Panc1 (cell line): ENCODE measurements around the gene EIF4G3. TPM values are rescaled to one million over a fixed set of nuclear protein-coding genes. Genes with fewer than 3 reads are reported as not detected.
A peak's percentile ranks its signal among the peaks of the same experiment; 100 is the strongest.

Source experiments
- ATAC-seq: fragments of 200-7000 bp; cut with Tn5 transposase; 2 replicates; pipeline ENCODE4 v1.9.1; 2020; ENCODE audit warnings: mild to moderate bottlenecking, moderate library complexity
- BruUV-seq: library from RNA; stranded (reverse); fragments of 400-500 nt; replicated peaks from 2 replicates; lab custom pipeline; 2021; lab: Mats Ljungman, UMichigan
- CTCF ChIA-PET: fragments of 300-600 bp; sonication (Branson Sonifier 250); formaldehyde crosslinking; loops from one replicate; lab custom pipeline; 2022; ENCODE audit warnings: antibody characterized with exemption; lab: Charles Lee
- POLR2A ChIA-PET: fragments of 300-600 bp; sonication (Branson Sonifier 250); formaldehyde crosslinking; loops from one replicate; lab custom pipeline; 2022; ENCODE audit warnings: antibody characterized with exemption; lab: Charles Lee
- DNase-seq: peaks from one replicate; pipeline ENCODE4 v3.0.0-alpha.2; 2010; ENCODE audit warnings: low read depth, low spot score
- H3K27ac ChIP-seq: 2 replicates; pipeline ENCODE4 v1.5.1; 2011; ENCODE audit warnings: mild to moderate bottlenecking, low read length, inconsistent platforms
- H3K27me3 ChIP-seq: fragments of 200-500 bp; sonication (Bioruptor generic); 2 replicates; pipeline ENCODE4 v1.6.0; 2014; ENCODE audit warnings: low read length, inconsistent platforms; ENCODE audit not compliant: control insufficient read depth, insufficient read depth
- H3K36me3 ChIP-seq: fragments of 200-500 bp; sonication (Bioruptor generic); 2 replicates; pipeline ENCODE4 v1.5.1; 2014; ENCODE audit warnings: inconsistent platforms, mild to moderate bottlenecking, low read length, moderate library complexity; ENCODE audit not compliant: control insufficient read depth, insufficient read depth
- H3K4me1 ChIP-seq: 2 replicates; pipeline ENCODE4 v1.5.1; 2011; ENCODE audit warnings: inconsistent platforms, mild to moderate bottlenecking, low read length, moderate library complexity; ENCODE audit not compliant: control insufficient read depth, insufficient read depth
- H3K4me3 ChIP-seq, 2 experiments: 2 replicates each; pipeline ENCODE4 v1.5.1; 2011 to 2012; ENCODE audit warnings: low read depth in 2 of 2, low read length in 2 of 2, mild to moderate bottlenecking in 2 of 2, inconsistent platforms in 1 of 2, moderate library complexity in 1 of 2
- H3K9me3 ChIP-seq: fragments of 200-500 bp; sonication (Bioruptor generic); 2 replicates; pipeline ENCODE4 v1.5.1; 2014; ENCODE audit warnings: low read depth, mild to moderate bottlenecking, inconsistent platforms, low read length, moderate library complexity; ENCODE audit not compliant: control insufficient read depth, insufficient read depth
- POLR2AphosphoS5 ChIP-seq: IDR thresholded peaks from 2 replicates; pipeline ENCODE4 v1.6.1; 2012; ENCODE audit warnings: mild to moderate bottlenecking, low read depth, low read length, moderate library complexity
- SIN3A ChIP-seq: IDR thresholded peaks from 2 replicates; pipeline ENCODE4 v1.6.1; 2012; ENCODE audit warnings: low read depth, mild to moderate bottlenecking, low read length, moderate library complexity, borderline replicate concordance; ENCODE audit not compliant: insufficient read depth
- TCF7L2 ChIP-seq: IDR thresholded peaks from 2 replicates; pipeline ENCODE4 v1.6.1; 2011; ENCODE audit warnings: mild to moderate bottlenecking, low read depth, low read length, inconsistent platforms
- in situ Hi-C: cut with HindIII; loops from 2 replicates; pipeline ENCODE4 v1.10.0; 2016; ENCODE audit warnings: low sequenced_read_pairs, low pct_unique_long_range_greater_than_20kb
- intact Hi-C: fragments of 100-400 bp; cut with micrococcal nuclease; formaldehyde crosslinking; loops from one replicate; pipeline ENCODE4 v1.10.0; 2022; ENCODE audit not compliant: unreplicated experiment
- total RNA-seq: library from RNA; stranded (reverse); gene quantifications from one replicate; pipeline ENCODE4 v1.2.1, GENCODE V29; 2021; ENCODE audit not compliant: unreplicated experiment
- TF ChIP-seq, protein P1 (sequence below), 2 experiments: IDR thresholded peaks; 2 replicates each; pipeline ENCODE4 v1.6.1; 2011 to 2012; ENCODE audit warnings: low read depth in 2 of 2, control low read depth in 1 of 2, low read length in 1 of 2, mild to moderate bottlenecking in 1 of 2, moderate library complexity in 1 of 2; ENCODE audit not compliant: insufficient read depth in 1 of 2
- TF ChIP-seq, protein P2 (sequence below): fragments of 450-650 bp; IDR thresholded peaks from 2 replicates; pipeline ENCODE4 v1.5.1; 2017; ENCODE audit warnings: mild to moderate bottlenecking

Gene EIF4G3
- total RNA-seq, 1 experiment from 2014 or later = 78.6 TPM

DNA sequence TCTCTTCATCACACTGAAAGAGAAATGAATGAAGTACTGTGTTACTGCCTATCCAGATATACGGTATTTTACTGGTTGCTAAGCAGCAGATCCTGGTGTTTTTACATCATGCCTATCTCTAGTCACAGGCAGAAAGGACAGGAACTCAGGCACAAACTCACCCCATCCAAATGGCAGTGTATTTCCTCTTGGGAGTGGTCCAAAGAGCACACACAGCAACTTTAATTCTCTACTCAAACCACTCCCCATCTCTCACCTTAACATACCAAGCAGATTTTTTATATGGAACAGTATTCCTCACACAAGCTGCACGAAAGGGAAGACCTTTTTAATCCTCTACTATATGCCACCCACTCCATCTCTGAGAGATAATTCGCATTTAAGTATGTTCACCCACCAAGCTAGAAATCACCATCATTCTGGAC lies 27.3 kb downstream of the EIF4G3 start:
- in situ Hi-C loops (no loop called here), intact Hi-C loops (no loop called here)
- H3K9me3 ChIP-seq = no peaks in the 10 kb centered on the region
- BruUV-seq = no TSS peak
- H3K4me1 ChIP-seq = peaks cover 15% of the 10 kb centered on the region
- no peak overlapping the region for H3K27ac ChIP-seq
- DNase-seq (no peak), ATAC-seq (peak; percentile 59; the same call in 1 of the 2 replicates)
- no peaks in the 10 kb centered on the region for H3K27me3 ChIP-seq
- POLR2A ChIA-PET = interaction anchor here (0.6 to 0.7 kb wide), 2 partner anchors 180 to 453 kb away, joined by 3 to 4 read pairs; no protein-coding TSS in a partner anchor
- peaks cover 2% of the 10 kb centered on the region; the same call in 1 of the 2 replicates for H3K36me3 ChIP-seq
- H3K4me3 ChIP-seq = no peak overlapping the region
- CTCF ChIA-PET = no interaction called here
- TF ChIP-seq, protein P1, sequence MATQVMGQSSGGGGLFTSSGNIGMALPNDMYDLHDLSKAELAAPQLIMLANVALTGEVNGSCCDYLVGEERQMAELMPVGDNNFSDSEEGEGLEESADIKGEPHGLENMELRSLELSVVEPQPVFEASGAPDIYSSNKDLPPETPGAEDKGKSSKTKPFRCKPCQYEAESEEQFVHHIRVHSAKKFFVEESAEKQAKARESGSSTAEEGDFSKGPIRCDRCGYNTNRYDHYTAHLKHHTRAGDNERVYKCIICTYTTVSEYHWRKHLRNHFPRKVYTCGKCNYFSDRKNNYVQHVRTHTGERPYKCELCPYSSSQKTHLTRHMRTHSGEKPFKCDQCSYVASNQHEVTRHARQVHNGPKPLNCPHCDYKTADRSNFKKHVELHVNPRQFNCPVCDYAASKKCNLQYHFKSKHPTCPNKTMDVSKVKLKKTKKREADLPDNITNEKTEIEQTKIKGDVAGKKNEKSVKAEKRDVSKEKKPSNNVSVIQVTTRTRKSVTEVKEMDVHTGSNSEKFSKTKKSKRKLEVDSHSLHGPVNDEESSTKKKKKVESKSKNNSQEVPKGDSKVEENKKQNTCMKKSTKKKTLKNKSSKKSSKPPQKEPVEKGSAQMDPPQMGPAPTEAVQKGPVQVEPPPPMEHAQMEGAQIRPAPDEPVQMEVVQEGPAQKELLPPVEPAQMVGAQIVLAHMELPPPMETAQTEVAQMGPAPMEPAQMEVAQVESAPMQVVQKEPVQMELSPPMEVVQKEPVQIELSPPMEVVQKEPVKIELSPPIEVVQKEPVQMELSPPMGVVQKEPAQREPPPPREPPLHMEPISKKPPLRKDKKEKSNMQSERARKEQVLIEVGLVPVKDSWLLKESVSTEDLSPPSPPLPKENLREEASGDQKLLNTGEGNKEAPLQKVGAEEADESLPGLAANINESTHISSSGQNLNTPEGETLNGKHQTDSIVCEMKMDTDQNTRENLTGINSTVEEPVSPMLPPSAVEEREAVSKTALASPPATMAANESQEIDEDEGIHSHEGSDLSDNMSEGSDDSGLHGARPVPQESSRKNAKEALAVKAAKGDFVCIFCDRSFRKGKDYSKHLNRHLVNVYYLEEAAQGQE (IDR thresholded peaks at IDR 0.05; ENCODE audit: insufficient read depth in 1 of 2, low read depth in 2 of 2, low read length in 1 of 2) = no peak
- no peak for TF ChIP-seq POLR2AphosphoS5
- TF ChIP-seq, protein P2, sequence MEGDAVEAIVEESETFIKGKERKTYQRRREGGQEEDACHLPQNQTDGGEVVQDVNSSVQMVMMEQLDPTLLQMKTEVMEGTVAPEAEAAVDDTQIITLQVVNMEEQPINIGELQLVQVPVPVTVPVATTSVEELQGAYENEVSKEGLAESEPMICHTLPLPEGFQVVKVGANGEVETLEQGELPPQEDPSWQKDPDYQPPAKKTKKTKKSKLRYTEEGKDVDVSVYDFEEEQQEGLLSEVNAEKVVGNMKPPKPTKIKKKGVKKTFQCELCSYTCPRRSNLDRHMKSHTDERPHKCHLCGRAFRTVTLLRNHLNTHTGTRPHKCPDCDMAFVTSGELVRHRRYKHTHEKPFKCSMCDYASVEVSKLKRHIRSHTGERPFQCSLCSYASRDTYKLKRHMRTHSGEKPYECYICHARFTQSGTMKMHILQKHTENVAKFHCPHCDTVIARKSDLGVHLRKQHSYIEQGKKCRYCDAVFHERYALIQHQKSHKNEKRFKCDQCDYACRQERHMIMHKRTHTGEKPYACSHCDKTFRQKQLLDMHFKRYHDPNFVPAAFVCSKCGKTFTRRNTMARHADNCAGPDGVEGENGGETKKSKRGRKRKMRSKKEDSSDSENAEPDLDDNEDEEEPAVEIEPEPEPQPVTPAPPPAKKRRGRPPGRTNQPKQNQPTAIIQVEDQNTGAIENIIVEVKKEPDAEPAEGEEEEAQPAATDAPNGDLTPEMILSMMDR = no peak

DNA sequence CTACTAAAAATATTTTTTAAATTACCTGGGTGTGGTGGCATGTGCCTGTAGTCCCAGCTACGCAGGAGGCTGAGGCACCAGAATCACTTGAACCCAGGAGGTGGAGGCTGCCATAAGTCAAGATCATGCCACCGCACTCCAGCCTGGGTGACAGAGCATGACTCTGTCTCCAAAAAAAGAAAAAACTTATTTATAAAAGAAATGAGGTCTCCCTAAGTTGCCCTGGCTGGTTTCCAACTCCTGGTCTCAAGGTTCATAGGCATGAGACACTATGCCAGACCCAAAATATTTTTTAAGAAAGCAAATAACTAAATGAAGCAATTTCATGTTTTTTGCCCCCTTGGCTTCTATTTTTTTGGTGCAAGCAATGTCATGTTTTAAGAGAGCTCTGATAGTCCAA lies 32.9 kb downstream of the EIF4G3 start:
- CTCF ChIA-PET = no interaction called here
- TF ChIP-seq, protein P2 = no peak
- TF ChIP-seq SIN3A (no peak), POLR2AphosphoS5 (no peak), TCF7L2 (no peak)
- TF ChIP-seq, protein P1 (IDR thresholded peaks at IDR 0.05; ENCODE audit: insufficient read depth in 1 of 2, low read depth in 2 of 2, low read length in 1 of 2) = no peak
- Histone ChIP-seq H3K4me1 (no peaks in the 10 kb centered on the region), H3K9me3 (no peaks in the 10 kb centered on the region), H3K27ac (no peak overlapping the region), H3K4me3 (no peak overlapping the region), H3K27me3 (no peaks in the 10 kb centered on the region), H3K36me3 (0 out of 2 replicates have a peak, but pooled peaks cover 2% of the 10 kb centered on the region)
- POLR2A ChIA-PET = no interaction called here
- ATAC-seq = no peak
- no peak for DNase-seq
- BruUV-seq = no TSS peak
- intact Hi-C loops = no loop called here
- in situ Hi-C loops = no loop called here
